HepG2 (cell line): ENCODE data around the gene CCNJL. TPM values are rescaled to one million over a fixed set of nuclear protein-coding genes. Genes with fewer than 3 reads are reported as not detected.

ENCODE experiments used
- ATAC-seq: fragments of 200-7000 bp; cut with Tn5 transposase; 3 replicates; pipeline ENCODE4 v1.9.1; 2020; ENCODE audit warnings: mild to moderate bottlenecking, moderate library complexity
- BruUV-seq: library from RNA; stranded (reverse); fragments of 400-500 nt; replicated peaks from 2 replicates; lab custom pipeline; 2021; lab: Mats Ljungman, UMichigan
- CTCF ChIA-PET: fragments of 300-600 bp; formaldehyde crosslinking; extraction: SDS; loops from one replicate; lab custom pipeline; 2021; ENCODE audit warnings: low total read pairs, inconsistent platforms, low intra/inter-chr PET ratio; lab: Yijun Ruan, JAX
- POLR2A ChIA-PET: fragments of 350-600 bp; sonication (Branson Sonifier 250); formaldehyde crosslinking; loops from one replicate; lab custom pipeline; 2020; ENCODE audit warnings: antibody characterized with exemption, inconsistent platforms; lab: Yijun Ruan, JAX
- DNase-seq: peaks from one replicate; pipeline ENCODE4 v3.0.0-alpha.2; 2015; ENCODE audit warnings: low spot score
- FAIRE-seq: peaks from 3 replicates; lab custom pipeline; 2011; peaks lifted over from hg19 to GRCh38; lab: Jason Lieb, UNC
- H2AFZ ChIP-seq: one replicate; pipeline ENCODE4 v1.6.1; 2011; ENCODE audit warnings: low read length, inconsistent platforms
- H3K27ac ChIP-seq: fragments of 300-600 bp; 3 replicates; pipeline ENCODE4 v1.8.0; 2011; ENCODE audit warnings: mixed run types, mild to moderate bottlenecking, mixed read lengths, low read length, inconsistent platforms; ENCODE audit not compliant: insufficient read depth; ENCODE audit errors: extremely low read length
- H3K27me3 ChIP-seq, 2 experiments: fragments of 200-600 bp in 1 of 2; 2 replicates in 1 of 2; 3 replicates in 1 of 2; pipeline versions ENCODE4 v1.6.0 to v1.8.0; 2011; ENCODE audit warnings: low read length in 2 of 2, mild to moderate bottlenecking in 2 of 2, moderate library complexity in 2 of 2, inconsistent platforms in 1 of 2; ENCODE audit not compliant: insufficient read depth in 2 of 2, control insufficient read depth in 1 of 2
- H3K36me3 ChIP-seq, 2 experiments: fragments of 200-600 bp in 1 of 2; replicated peaks in 1 of 2; 2 replicates in 1 of 2; 3 replicates in 1 of 2; pipeline versions ENCODE4 v1.5.1 to v1.8.0; 2011; ENCODE audit warnings: low read length in 2 of 2, inconsistent platforms in 1 of 2; ENCODE audit not compliant: insufficient read depth in 2 of 2, control insufficient read depth in 1 of 2
- H3K4me1 ChIP-seq: 2 replicates; pipeline ENCODE4 v1.5.1; 2012; ENCODE audit warnings: low read length, inconsistent platforms; ENCODE audit not compliant: insufficient read depth
- H3K4me2 ChIP-seq: 2 replicates; pipeline ENCODE4 v1.6.0; 2011; ENCODE audit warnings: low read depth, low read length, inconsistent platforms
- H3K4me3 ChIP-seq, 3 experiments: fragments of 200-600 bp in 1 of 3; sonication (generic), shearing (Covaris generic) in 1 of 3; replicated peaks in 1 of 3; 2 replicates each; pipeline ENCODE4 v1.5.1; 2011 to 2016; ENCODE audit warnings: low read length in 3 of 3, inconsistent platforms in 2 of 3, low read depth in 2 of 3, mild to moderate bottlenecking in 2 of 3, control low read depth in 1 of 3, mixed read lengths in 1 of 3; ENCODE audit not compliant: insufficient read depth in 1 of 3
- H3K79me2 ChIP-seq: one replicate; pipeline ENCODE4 v1.6.1; 2011; ENCODE audit warnings: low read length, inconsistent platforms; ENCODE audit not compliant: insufficient read depth
- H3K9ac ChIP-seq: 2 replicates; pipeline ENCODE4 v1.6.0; 2011; ENCODE audit warnings: mild to moderate bottlenecking, low read depth, low read length, inconsistent platforms; ENCODE audit not compliant: insufficient read depth
- H3K9me3 ChIP-seq: 2 replicates; pipeline ENCODE4 v1.5.1; 2012; ENCODE audit warnings: mild to moderate bottlenecking, low read length
- H4K20me1 ChIP-seq: 2 replicates; pipeline ENCODE4 v1.6.0; 2011; ENCODE audit warnings: inconsistent platforms, mild to moderate bottlenecking, low read length, moderate library complexity; ENCODE audit not compliant: insufficient read depth
- CEBPG ChIP-seq: IDR thresholded peaks from 2 replicates; pipeline ENCODE4 v1.6.1; 2016
- ELK4 ChIP-seq: sonication (generic); formaldehyde crosslinking; IDR thresholded peaks from 2 replicates; pipeline ENCODE4 v1.9.0; 2021; ENCODE audit warnings: missing genetic modification reagents, borderline replicate concordance
- MAF1 ChIP-seq: sonication (generic); formaldehyde crosslinking; IDR thresholded peaks from 2 replicates; pipeline ENCODE4 v1.5.0; 2020; ENCODE audit warnings: missing genetic modification reagents, borderline replicate concordance
- MBD4 ChIP-seq: IDR thresholded peaks from 2 replicates; pipeline ENCODE4 v1.6.1; 2012; ENCODE audit warnings: low read length, inconsistent platforms, borderline replicate concordance
- MXI1 ChIP-seq: IDR thresholded peaks from 3 replicates; pipeline ENCODE4 v1.6.1; 2012; ENCODE audit warnings: low read depth, low read length, inconsistent platforms, borderline replicate concordance
- TBL1XR1 ChIP-seq: fragments of 150-350 bp; IDR thresholded peaks from 2 replicates; pipeline ENCODE4 v1.6.1; 2014; ENCODE audit warnings: borderline replicate concordance, low read length; ENCODE audit not compliant: partially characterized antibody
- TFAP4 ChIP-seq: sonication (generic); IDR thresholded peaks from 2 replicates; pipeline ENCODE4 v1.6.1; 2016; ENCODE audit warnings: low read depth, borderline replicate concordance
- ZNF124 ChIP-seq: sonication (generic); formaldehyde crosslinking; IDR thresholded peaks from 2 replicates; pipeline ENCODE4 v1.4.0; 2020; ENCODE audit warnings: missing genetic modification reagents
- ZNF160 ChIP-seq: sonication (generic); formaldehyde crosslinking; IDR thresholded peaks from 2 replicates; pipeline ENCODE4 v1.8.0; 2022; ENCODE audit warnings: mild to moderate bottlenecking, inconsistent platforms, missing genetic modification reagents
- ZNF333 ChIP-seq: sonication (generic); formaldehyde crosslinking; IDR thresholded peaks from 2 replicates; pipeline ENCODE4 v1.4.0; 2020; ENCODE audit warnings: mild to moderate bottlenecking, missing genetic modification reagents, borderline replicate concordance
- ZNF619 ChIP-seq: sonication (generic); formaldehyde crosslinking; IDR thresholded peaks from 2 replicates; pipeline ENCODE4 v1.4.0; 2020; ENCODE audit warnings: mild to moderate bottlenecking, missing genetic modification reagents
- WGBS: methylation state at CpG from one replicate; pipeline ENCODE4 v1.1.6; 2017; ENCODE audit warnings: low lambda C conversion rate; 5-methylcytosine and 5-hydroxymethylcytosine counted together
- in situ Hi-C: cut with HindIII; loops from 2 replicates; pipeline ENCODE4 v1.10.0; 2017; ENCODE audit warnings: low pct_unique_long_range_greater_than_20kb; ENCODE audit not compliant: extremely low pct_ligation_motif_present
- intact Hi-C: fragments of 100-400 bp; cut with micrococcal nuclease; formaldehyde crosslinking; loops from one replicate; pipeline ENCODE4 v1.10.0; 2022; ENCODE audit not compliant: unreplicated experiment
- polyA plus RNA-seq, 8 experiments: library from polyadenylated mRNA; depleted of rRNA in 3 of 8; stranded (reverse) in 7 of 8; unstranded in 1 of 8; fragments of >200 nt; fragmentation: Illumina TruSeq in 4 of 8; extraction: Trizol in 4 of 8; gene quantifications; 2 replicates each; pipeline versions ENCODE4 v1.2.1 to v1.2.3, GENCODE V29; 2011 to 2016; ENCODE audit warnings: low read depth in 4 of 8, missing spikeins in 1 of 8, mixed read lengths in 1 of 8; ENCODE audit not compliant: insufficient read depth in 1 of 8
- total RNA-seq, 5 experiments: library from RNA; depleted of rRNA; stranded (reverse); fragments of >200 nt; fragmentation: Illumina TruSeq; extraction: Trizol; gene quantifications; 2 replicates each; pipeline ENCODE4 v1.2.3, GENCODE V29; 2016; ENCODE audit warnings: low read depth in 1 of 5

The CCNJL gene
- total and polyA plus RNA-seq, 2 of the 13 experiments (the other 11 are each of a cell fraction or from before 2014, with no cell fraction given) = 1.6 to 4.4 TPM

GRCh38 chr5:160349249-160349934, 37.0 kb upstream of the CCNJL start:
- Histone ChIP-seq H4K20me1 (no peaks in the 10 kb centered on the region), H3K4me1 (no peaks in the 10 kb centered on the region), H3K27ac (no peak overlapping the region), H3K36me3 (no peaks in the 10 kb centered on the region), H3K79me2 (no peaks in the 10 kb centered on the region), H3K27me3 (peaks cover 2 to 18% of the 10 kb centered on the region in 2 experiments; a peak in 3 of 5 replicates), H2AFZ (no peak overlapping the region), H3K9me3 (no peaks in the 10 kb centered on the region), H3K4me3 (no peak overlapping the region), H3K4me2 (no peak overlapping the region)
- POLR2A ChIA-PET = no interaction called here
- ATAC-seq = no peak
- intact Hi-C loops (loop anchor here (5.0 kb wide), 1 partner anchor 327 kb away; no protein-coding TSS in a partner anchor), in situ Hi-C loops (loop anchor here (5.0 kb wide), 1 partner anchor 152 kb away; no protein-coding TSS in a partner anchor)
- CTCF ChIA-PET = no interaction called here
- BruUV-seq = no TSS peak
- WGBS = 53% methylated on average over 18 of the region's 27 CpGs
- TF ChIP-seq ELK4 (CRISPR knock-in tag) = no peak
- TF ChIP-seq ZNF124 = no peak
- no peak for TF ChIP-seq ZNF160 (CRISPR knock-in tag)
- no peak for TF ChIP-seq MBD4
- no peak for TF ChIP-seq ZNF619 (CRISPR knock-in tag)
- TF ChIP-seq TFAP4 = no peak
- no peak for TF ChIP-seq MAF1 (CRISPR knock-in tag)
- TF ChIP-seq MXI1 = no peak
- no peak for TF ChIP-seq ZNF333 (CRISPR knock-in tag)
- no peak for TF ChIP-seq CEBPG (CRISPR knock-in tag)
- no peak for TF ChIP-seq TBL1XR1
- TF ChIP-seq, all 625 proteins: peak for 0
- FAIRE-seq (no peak), DNase-seq (no peak)
- H3K9ac ChIP-seq = no peak overlapping the region
